GM21737 (cell line): ENCODE results near the gene GGT5.
"Not testable (repeated sequence)": the region's sequence is repeated elsewhere in the genome, so short reads cannot be mapped to it uniquely, and the experiment has no call there.

ENCODE experiments used
- ATAC-seq: cut with Tn5 transposase; IDR thresholded peaks from one replicate; pipeline ENCODE4 v1.9.1; 2021; ENCODE audit warnings: mild to moderate bottlenecking, moderate library complexity; ENCODE audit not compliant: unreplicated experiment

GGT5 gene

DNA sequence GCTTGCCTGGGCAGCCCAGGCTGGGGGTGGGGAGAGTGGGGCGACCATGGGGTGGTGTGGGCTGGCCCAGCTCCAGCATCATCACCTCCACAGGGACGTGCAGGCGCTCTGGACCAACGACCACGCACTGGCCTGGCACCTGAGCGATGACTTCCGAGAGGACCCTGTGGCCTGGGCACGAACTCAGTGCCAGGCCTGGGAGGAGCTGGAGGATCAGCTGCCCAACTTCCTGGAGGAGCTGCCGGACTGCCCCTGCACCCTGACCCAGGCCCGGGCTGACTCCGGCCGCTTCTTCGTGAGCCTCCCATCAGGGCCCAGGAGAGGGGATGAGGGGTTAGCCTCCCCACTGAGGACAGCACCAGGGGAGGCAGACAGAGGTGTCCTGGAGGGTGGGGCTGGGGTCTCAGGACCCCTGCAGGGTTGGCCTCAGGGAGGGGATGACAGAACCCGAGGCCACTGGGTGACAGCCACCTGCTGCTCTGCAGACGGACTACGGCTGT lies 59.8 kb downstream of the GGT5 start:
- no peak for ATAC-seq

- no peak for ATAC-seq
Observed at GRCh38 chr22:24184057-24184798, 60.7 kb downstream of the GGT5 start.

DNA sequence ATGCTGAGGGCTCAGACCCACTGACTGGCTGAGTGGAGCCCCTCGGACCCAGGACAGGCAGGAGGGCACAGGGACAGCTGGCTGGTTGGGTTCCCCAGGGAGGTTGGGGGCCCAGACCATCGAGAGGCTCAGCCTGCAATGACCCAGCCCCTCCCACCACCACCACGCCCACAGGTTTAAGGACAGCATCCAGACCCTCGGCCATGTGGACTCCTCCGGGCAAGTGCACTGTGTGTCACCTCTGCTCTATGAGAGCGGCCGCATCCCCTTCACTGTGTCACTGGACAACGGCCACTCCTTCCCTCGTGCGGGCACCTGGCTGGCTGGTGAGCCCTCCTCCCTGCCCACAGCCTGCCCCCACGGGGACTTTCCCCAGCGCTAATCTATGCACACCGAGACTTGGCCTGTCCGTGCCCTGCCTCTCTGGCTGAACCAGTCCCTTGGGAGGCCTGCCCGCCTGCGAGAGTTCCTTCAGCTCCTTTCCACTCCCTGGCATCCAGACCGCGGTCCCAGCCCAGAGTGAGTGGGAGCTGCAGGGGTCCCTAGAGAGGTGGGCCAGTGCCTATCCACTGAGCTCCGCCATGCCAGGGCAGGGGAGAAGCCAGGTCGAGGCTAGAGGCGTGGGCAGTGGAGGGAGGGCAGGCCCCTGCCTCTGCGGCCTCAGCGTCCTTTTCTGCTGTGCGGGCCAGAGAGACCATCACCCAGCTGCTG lies 61.4 kb downstream of the GGT5 start:
- ATAC-seq, result no peak

GRCh38 chr22:24182900-24183246 lies 62.0 kb downstream of the GGT5 start:
- ATAC-seq, result not testable (repeated sequence)

DNA sequence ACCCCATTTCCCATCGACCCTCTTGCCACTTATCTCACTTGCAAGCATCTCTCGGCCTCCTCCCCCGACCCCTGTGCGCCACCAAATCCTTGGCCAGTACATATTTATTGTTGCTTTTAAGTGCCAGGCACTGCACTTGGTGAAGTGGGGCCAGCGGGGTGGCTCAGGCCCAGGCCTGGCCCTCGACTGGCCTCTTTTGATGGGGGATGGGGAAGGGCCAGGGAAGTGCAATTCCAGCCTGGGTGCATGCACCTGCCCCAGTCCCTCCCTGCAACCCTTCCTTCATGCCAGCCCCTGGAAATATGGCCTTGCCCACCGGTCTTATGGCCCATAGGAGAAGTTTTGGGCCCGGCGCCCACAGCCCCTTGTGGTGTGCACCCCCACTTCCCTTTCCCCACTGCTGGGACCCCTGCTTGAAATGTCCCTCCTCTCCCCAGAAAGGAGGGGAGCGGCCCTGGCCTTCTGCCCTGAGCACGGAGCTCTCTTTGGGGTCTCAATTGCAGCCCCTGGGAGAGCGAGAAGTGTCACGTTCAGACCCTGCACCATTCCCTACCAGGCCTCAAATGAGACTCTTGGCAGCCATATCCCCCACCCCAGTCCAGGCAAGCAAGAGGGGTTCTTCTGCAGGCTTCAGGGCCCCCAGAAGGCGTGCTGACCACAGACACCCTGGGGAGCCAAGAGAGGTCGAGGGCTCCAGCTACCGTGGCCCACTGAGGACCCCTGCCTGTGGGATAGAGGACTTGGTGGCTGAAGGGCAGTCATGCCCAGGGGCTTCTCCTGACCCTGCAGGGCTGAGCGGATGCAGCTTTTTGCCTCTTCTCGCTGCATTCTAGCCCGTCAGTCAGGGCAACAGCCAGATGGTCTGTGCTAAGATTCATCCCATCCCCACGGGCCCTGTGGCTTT lies 62.6 kb downstream of the GGT5 start:
- ATAC-seq, result no peak

DNA sequence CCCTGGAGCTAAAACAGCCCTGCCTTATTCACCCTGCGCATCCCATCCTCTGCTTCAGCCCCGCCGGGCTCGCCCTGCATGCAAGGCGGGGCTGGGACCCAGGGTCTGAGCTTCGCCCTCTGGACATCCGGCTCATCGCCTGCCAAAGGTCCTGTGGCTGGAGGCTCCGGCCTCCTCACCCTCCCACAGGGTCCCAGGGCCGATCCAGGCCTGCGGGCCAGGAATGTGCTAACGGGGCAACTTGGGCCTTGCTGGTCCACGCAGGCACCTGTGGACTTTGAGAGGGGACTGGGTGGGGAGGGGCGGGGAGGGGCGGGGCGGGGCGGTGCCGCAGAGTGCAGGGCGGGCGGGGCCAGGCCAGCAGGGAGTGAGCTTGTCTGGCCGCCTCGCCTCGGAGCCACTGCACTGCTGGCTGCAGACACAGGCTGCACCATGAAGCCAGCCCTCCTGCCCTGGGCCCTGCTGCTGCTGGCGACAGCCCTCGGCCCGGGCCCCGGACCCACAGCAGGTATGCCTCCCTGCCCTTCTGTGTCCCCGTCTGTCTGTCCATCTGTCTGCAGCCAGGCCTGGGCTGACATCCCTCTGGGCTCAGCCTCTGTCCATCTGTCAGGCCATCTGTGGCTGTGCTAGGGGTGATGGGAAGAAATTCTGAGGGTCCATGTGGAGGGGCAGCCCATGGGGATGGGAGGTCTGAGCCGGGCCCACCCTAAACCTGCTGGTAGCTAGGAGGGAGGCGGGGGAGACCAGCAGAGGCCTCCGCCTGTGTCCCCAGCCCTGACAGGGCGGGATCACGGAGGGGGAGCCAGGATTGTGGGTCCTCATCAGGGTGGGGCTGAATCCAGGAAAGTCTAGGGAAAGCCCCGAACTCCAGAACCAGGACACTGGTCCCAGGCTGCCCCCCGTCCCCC lies 63.5 kb downstream of the GGT5 start, which contains the start of gene SUSD2:
TSS of gene SUSD2 (plus strand) at position 400 of the 908 bp plus-strand sequence. CDS start at position 433, 33 bp downstream.
- no peak for ATAC-seq

DNA sequence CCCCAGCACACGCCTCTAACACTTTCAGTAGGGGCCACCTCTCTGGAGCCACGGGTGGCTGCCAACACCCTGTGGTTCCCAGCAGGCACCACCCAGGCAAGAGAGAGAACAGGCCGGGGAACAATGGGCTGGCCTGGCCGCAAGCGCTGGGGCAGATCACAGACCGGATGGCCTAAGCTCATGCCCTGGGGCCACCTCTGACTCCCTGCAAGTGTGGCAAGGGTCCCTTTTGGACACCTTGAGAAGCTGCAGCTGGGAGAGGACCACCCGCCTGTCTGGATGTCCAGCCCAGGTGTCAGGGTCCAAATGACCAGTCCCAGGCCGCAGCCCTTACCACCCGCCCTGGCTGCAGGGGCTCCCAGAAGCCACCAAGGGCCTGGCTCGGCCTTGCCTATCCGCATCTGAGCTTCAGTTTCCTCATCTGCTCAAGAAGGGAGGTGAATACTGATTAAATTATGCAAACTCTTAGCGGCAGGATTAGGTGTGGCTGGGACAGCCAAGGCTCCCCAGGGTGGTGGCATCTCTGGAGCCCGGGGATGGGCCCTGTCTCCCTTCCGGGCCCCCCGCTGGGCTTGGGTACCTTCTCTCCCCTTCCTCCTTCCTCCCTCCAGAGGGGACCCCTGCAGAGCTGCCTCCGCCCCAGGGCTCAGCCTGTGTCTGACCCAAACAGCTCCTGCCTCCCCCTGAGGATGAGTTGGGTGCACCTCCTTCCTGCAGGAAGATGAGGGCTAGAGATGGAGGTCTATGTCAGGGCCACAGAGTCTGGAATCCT lies 64.4 kb downstream of the GGT5 start:
- ATAC-seq, result no peak

- ATAC-seq, result no peak
Observed at GRCh38 chr22:24179478-24180210, 65.2 kb downstream of the GGT5 start.

- ATAC-seq, result no peak
Observed at GRCh38 chr22:24178502-24179440, 66.1 kb downstream of the GGT5 start.

DNA sequence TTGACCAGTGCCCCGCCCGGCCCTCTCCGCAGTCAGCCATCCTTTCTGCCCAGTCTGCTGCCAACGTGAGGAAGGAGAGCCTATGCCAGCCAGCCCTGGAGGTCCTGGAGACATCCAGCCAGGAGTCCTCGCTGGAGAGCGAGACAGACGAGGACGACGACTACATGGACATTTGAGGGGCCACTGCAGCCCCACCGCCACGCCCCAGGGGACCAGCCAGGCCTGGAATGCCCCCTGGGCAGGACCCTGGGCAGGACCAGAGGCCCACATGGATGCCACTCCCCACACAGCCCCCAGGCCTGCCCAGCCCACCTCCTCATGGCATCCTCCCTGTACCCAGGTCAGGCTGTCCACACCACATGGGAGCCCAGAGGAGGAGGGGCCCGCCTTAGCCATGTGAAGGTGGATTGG lies 66.9 kb downstream of the GGT5 start:
- no peak for ATAC-seq

DNA sequence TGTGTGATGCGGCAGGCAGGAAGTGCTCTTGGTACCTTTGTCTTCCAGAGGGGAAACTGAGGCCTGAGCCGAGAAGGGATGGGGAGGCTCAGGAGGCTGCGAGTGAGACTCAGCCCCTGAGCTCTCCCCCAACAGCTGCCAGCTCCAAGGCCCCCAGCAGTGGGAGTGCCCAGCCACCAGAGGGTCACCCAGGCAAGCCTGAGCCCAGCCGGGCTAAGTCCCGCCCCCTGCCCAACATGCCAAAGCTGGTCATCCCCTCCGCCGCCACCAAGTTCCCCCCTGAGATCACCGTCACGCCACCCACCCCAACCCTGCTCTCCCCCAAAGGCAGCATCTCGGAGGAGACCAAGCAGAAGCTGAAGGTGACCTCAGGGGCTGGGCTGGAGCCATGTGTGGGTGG lies 67.4 kb downstream of the GGT5 start:
- ATAC-seq, result no peak

DNA sequence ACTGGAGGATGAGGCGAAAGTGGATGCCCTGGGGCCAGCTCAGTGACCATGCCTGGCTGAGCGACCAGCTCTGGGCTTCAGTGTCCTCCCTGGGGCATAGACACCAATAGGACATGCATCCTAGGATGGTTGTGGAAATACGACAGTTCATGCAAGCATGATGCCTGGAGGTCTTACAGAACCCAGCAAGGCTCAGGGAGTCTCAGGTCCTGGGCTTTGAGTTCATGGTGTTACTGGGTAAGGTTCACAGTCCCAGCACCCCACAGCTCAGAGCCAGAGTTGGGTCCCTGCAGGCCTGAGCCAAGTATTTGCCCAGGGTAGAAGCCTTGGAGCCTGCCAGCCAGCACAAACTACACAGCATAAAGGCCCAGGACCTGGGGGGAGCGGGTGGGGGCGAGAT lies 67.8 kb downstream of the GGT5 start:
- ATAC-seq, result no peak

DNA sequence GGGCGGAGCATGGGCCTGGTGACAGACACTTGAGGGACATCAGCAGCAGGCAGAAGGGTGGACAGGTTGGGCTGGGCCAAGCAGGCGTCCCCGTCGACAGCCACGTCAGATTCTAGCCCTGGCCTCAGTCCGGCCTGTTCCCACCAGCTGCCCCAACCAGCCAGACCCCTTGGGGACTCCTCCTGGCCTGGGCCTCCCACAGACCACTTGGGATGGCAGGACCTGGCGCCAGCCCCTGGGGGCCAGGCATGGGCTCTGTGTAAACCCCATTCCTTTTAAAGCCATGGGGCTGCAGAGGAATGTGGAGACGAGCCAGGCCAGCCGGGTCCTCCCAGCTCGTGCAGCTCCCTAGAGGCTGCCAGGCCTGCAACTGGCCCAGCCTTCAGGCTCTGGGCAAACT lies 68.3 kb downstream of the GGT5 start:
- ATAC-seq, result no peak

DNA sequence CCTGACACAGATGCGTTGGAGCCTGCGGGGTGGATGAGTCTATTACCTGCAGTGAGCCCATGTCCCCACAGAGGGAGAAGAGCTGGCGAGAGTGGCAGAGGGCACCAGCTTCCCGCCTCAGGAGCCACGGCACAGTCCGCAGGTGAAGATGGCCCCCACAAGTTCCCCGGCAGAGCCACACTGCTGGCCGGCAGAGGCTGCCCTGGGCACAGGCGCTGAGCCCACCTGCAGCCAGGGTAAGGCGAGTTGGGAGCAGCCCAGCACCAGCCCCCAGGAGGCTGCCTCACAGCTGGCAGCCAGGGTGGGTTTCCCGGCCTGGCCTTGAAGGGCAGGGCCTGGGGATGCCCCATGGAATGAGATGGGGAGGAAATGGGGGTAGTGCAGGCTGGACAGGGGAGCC lies 68.8 kb downstream of the GGT5 start:
- no peak for ATAC-seq

GRCh38 chr22:24175160-24175808 lies 69.6 kb downstream of the GGT5 start:
- no peak for ATAC-seq

- no peak for ATAC-seq
Observed at GRCh38 chr22:24171822-24172221, 73.1 kb downstream of the GGT5 start.

- no peak for ATAC-seq
Observed at GRCh38 chr22:24170632-24171031, 74.2 kb downstream of the GGT5 start.
